Stimulated activated CD4-positive, alpha-beta T cell treated with anti-CD3 and anti-CD28 coated beads, Interleukin-15, amount 100 ng/mL, for 1 hour (primary cell): ENCODE data around the gene ASGR1.

Experiments used
- DNase-seq, 2 donors: peaks; one replicate each; pipeline ENCODE4 v3.0.0-alpha.2; 2020; ENCODE audit warnings: low read depth in 1 of 2, low spot score in 1 of 2

The ASGR1 gene

GRCh38 chr17:7124923-7125322 is 54.2 kb downstream of the ASGR1 start:
- no peak for DNase-seq

GRCh38 chr17:7123844-7124243 is 55.3 kb downstream of the ASGR1 start:
- no peak for DNase-seq
